Loucy (cell line): Measurements from ENCODE around the gene MAN2B2.
A peak's percentile ranks its signal among the peaks of the same experiment; 100 is the strongest.

Source experiments
- H2AFZ ChIP-seq: fragments of 200-600 bp; sonication (generic); 2 replicates; pipeline ENCODE4 v1.6.0; 2016; ENCODE audit warnings: antibody characterized with exemption, mild to moderate bottlenecking, low read length, moderate library complexity
- H3F3A ChIP-seq: fragments of 200-600 bp; 2 replicates; pipeline ENCODE4 v1.6.0; 2016; ENCODE audit warnings: antibody characterized with exemption, low read depth, mild to moderate bottlenecking
- H3K27me3 ChIP-seq: fragments of 200-600 bp; sonication (generic); 2 replicates; pipeline ENCODE4 v1.6.1; 2014; ENCODE audit warnings: low read length, mild to moderate bottlenecking; ENCODE audit not compliant: insufficient read depth, poor library complexity, severe bottlenecking
- H3K36me3 ChIP-seq: fragments of 200-600 bp; sonication (generic); 2 replicates; pipeline ENCODE4 v1.6.1; 2016; ENCODE audit warnings: low read length; ENCODE audit not compliant: insufficient read depth
- H3K4me1 ChIP-seq: fragments of 200-600 bp; sonication (generic); 2 replicates; pipeline ENCODE4 v1.5.1; 2014; ENCODE audit warnings: low read length, mild to moderate bottlenecking; ENCODE audit not compliant: insufficient read depth, poor library complexity, severe bottlenecking
- H3K4me2 ChIP-seq: fragments of 200-600 bp; sonication (generic); 2 replicates; pipeline ENCODE4 v1.6.0; 2014; ENCODE audit warnings: antibody characterized with exemption, low read length, low read depth, mild to moderate bottlenecking; ENCODE audit not compliant: poor library complexity, severe bottlenecking
- H3K4me3 ChIP-seq: fragments of 200-600 bp; sonication (generic); 2 replicates; pipeline ENCODE4 v1.5.1; 2014; ENCODE audit warnings: low read length, mild to moderate bottlenecking, mixed read lengths; ENCODE audit not compliant: poor library complexity, severe bottlenecking
- H3K79me2 ChIP-seq: fragments of 200-600 bp; sonication (generic); 2 replicates; pipeline ENCODE4 v1.6.1; 2014; ENCODE audit warnings: low read length; ENCODE audit not compliant: insufficient read depth
- H3K9ac ChIP-seq: fragments of 200-600 bp; sonication (generic); 2 replicates; pipeline ENCODE4 v1.6.0; 2014; ENCODE audit warnings: mild to moderate bottlenecking, low read depth, low read length, moderate library complexity; ENCODE audit not compliant: poor library complexity, severe bottlenecking
- H3K9me2 ChIP-seq: fragments of 200-600 bp; sonication (generic); replicated peaks from 2 replicates; pipeline ENCODE4 v1.6.1; 2016; ENCODE audit warnings: low read depth, low read length, mixed read lengths
- H3K9me3 ChIP-seq: fragments of 200-600 bp; sonication (generic); 2 replicates; pipeline ENCODE4 v1.6.1; 2014; ENCODE audit warnings: mild to moderate bottlenecking, antibody characterized with exemption, low read length, low read depth; ENCODE audit not compliant: insufficient read depth
- H4K20me1 ChIP-seq: fragments of 200-600 bp; sonication (generic); 2 replicates; pipeline ENCODE4 v1.6.0; 2014; ENCODE audit warnings: antibody characterized with exemption, low read length, mild to moderate bottlenecking; ENCODE audit not compliant: insufficient read depth, poor library complexity, severe bottlenecking
- EZH2phosphoT487 ChIP-seq: fragments of 200-600 bp; IDR thresholded peaks from 2 replicates; pipeline ENCODE4 v1.6.1; 2018; ENCODE audit warnings: antibody characterized with exemption, mild to moderate bottlenecking, moderate library complexity, borderline replicate concordance
- TF ChIP-seq, protein P1 (sequence below): fragments of 200-600 bp; sonication (generic); conservative IDR thresholded peaks from 2 replicates; pipeline ENCODE4 v1.5.1; 2014; ENCODE audit warnings: mild to moderate bottlenecking, antibody characterized with exemption, low read length

The MAN2B2 gene

DNA sequence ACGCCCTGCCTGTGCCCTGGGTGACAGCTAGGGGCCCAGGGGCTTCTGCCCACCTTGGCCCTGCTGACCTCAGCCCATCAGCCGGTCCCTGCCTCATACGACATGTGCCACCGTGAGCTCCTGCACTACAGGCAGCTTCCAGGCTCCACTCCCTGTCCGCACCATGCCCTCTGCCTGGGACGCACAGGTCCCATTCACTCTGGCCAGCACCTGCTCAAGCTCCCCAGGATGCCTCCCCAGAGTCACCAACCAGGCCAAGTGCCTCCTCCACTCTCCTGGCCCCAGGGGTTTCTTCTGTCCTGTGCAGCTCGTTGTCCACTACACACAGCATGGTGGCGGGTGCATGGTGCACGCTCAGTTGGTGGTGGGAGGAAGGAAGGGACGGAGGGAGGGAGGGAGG is 45.3 kb downstream of the MAN2B2 start:
- H3K36me3 ChIP-seq, result peaks cover 14% of the 10 kb centered on the region; the same call in 1 of the 2 replicates
- no peaks in the 10 kb centered on the region for H3K79me2 ChIP-seq
- no peak overlapping the region for H2AFZ ChIP-seq
- no peaks in the 10 kb centered on the region for H4K20me1 ChIP-seq
- no peak overlapping the region for H3K9ac ChIP-seq
- no peak overlapping the region for H3K4me3 ChIP-seq
- no peak for TF ChIP-seq EZH2phosphoT487
- TF ChIP-seq, protein P1, sequence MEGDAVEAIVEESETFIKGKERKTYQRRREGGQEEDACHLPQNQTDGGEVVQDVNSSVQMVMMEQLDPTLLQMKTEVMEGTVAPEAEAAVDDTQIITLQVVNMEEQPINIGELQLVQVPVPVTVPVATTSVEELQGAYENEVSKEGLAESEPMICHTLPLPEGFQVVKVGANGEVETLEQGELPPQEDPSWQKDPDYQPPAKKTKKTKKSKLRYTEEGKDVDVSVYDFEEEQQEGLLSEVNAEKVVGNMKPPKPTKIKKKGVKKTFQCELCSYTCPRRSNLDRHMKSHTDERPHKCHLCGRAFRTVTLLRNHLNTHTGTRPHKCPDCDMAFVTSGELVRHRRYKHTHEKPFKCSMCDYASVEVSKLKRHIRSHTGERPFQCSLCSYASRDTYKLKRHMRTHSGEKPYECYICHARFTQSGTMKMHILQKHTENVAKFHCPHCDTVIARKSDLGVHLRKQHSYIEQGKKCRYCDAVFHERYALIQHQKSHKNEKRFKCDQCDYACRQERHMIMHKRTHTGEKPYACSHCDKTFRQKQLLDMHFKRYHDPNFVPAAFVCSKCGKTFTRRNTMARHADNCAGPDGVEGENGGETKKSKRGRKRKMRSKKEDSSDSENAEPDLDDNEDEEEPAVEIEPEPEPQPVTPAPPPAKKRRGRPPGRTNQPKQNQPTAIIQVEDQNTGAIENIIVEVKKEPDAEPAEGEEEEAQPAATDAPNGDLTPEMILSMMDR, result no peak
- H3K4me2 ChIP-seq, result no peak overlapping the region
- no peaks in the 10 kb centered on the region for H3F3A ChIP-seq
- H3K27me3 ChIP-seq, result no peaks in the 10 kb centered on the region
- no peaks in the 10 kb centered on the region for H3K9me3 ChIP-seq
- H3K4me1 ChIP-seq, result no peaks in the 10 kb centered on the region
- H3K9me2 ChIP-seq, result no peaks in the 10 kb centered on the region

DNA sequence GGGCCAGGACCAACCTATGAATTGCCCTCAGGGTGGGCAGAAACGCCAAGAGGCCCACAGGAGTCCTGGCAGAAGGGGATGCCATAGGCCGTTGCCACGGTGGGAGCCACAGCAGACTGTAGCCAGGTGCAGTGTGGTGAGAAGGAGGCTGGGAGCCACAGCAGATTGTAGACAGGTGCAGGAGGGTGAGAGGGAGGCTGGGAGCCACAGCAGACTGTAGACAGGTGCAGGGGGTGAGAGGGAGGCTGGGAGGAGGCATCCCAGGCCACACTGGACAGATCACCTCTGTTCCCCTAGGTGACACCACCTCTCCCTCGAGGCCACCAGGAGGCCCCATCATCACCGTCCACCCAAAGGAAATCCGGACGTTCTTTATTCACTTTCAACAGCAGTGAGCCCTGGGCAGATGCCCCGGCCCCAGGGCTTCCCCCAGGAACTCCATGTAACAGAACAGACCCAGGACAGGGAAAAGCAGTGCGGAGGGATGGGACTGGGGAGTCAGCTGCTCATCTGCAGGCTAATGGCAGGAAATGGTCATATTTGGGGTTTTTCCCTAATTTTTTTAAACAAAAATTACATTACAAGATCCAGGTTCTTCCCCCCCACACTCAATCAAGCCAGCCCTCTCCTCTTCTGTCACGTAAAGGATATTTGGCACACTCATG is 46.0 kb downstream of the MAN2B2 start:
- Histone ChIP-seq H3K27me3 (no peaks in the 10 kb centered on the region), H4K20me1 (no peaks in the 10 kb centered on the region), H3K9me3 (no peaks in the 10 kb centered on the region), H3K4me3 (no peak overlapping the region), H3K4me1 (no peaks in the 10 kb centered on the region), H3F3A (no peaks in the 10 kb centered on the region), H3K36me3 (peaks cover 14% of the 10 kb centered on the region; the same call in 1 of the 2 replicates), H2AFZ (no peak overlapping the region), H3K4me2 (no peak overlapping the region), H3K9me2 (no peaks in the 10 kb centered on the region), H3K79me2 (no peaks in the 10 kb centered on the region), H3K9ac (no peak overlapping the region)
- TF ChIP-seq EZH2phosphoT487, result no peak
- TF ChIP-seq, protein P1, result peak; percentile 16; the same call in 1 of the 2 replicates

DNA sequence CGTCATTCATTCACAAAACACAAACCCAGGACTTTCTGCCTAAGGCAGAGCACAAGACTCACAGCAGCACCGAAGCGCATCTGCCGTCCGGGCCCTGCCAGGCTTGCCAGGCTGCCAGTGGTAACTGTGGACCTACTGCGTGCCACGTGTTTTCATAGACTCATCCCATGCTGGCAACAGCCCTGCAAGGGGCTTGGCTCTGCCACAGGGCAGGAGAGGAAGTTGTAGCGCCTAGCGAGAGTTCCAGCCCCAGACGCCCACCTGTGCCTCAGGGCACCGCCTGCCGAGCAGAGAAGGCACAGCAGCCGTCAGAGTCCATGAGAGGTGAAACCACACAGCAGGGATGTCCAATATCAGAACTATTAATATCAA is 46.6 kb downstream of the MAN2B2 start:
- Histone ChIP-seq H3K79me2 (no peaks in the 10 kb centered on the region), H3K36me3 (peaks cover 14% of the 10 kb centered on the region; the same call in 1 of the 2 replicates), H3K9me3 (no peaks in the 10 kb centered on the region), H3K4me3 (no peak overlapping the region), H3F3A (no peaks in the 10 kb centered on the region), H3K9ac (no peak overlapping the region), H3K4me2 (no peak overlapping the region), H3K27me3 (no peaks in the 10 kb centered on the region), H3K4me1 (no peaks in the 10 kb centered on the region), H3K9me2 (no peaks in the 10 kb centered on the region), H2AFZ (no peak overlapping the region), H4K20me1 (no peaks in the 10 kb centered on the region)
- TF ChIP-seq, protein P1, result no peak
- TF ChIP-seq EZH2phosphoT487, result no peak
